GM19438 (cell line): ENCODE results near the gene COPS7B.
A peak's percentile ranks its signal among the peaks of the same experiment; 100 is the strongest.
"Not testable (repeated sequence)": the region's sequence is repeated elsewhere in the genome, so short reads cannot be mapped to it uniquely, and the experiment has no call there.

Source experiments
- ATAC-seq: cut with Tn5 transposase; IDR thresholded peaks from one replicate; pipeline ENCODE4 v1.9.1; 2021; ENCODE audit warnings: low read depth; ENCODE audit not compliant: unreplicated experiment

The COPS7B gene

GRCh38 chr2:231786177-231786916 lies at the start of gene COPS7B:
COPS7B (plus strand) TSS chr2:231786445; CDS start chr2:231788571, 2,126 bp downstream.
- ATAC-seq: peak; percentile 60

- ATAC-seq: no peak
These were observed 48.5 kb upstream of the COPS7B start for GRCh38 chr2:231737761-231738160.

- ATAC-seq: no peak
These were observed 42.7 kb upstream of the COPS7B start for GRCh38 chr2:231743376-231744116.

GRCh38 chr2:231745303-231746038 lies 40.8 kb upstream of the COPS7B start:
- ATAC-seq: no peak

GRCh38 chr2:231748153-231748896 lies 37.9 kb upstream of the COPS7B start:
- not testable (repeated sequence) for ATAC-seq

GRCh38 chr2:231749016-231749415 lies 37.2 kb upstream of the COPS7B start:
- ATAC-seq: not testable (repeated sequence)

- ATAC-seq: no peak
These were observed 35.0 kb upstream of the COPS7B start for GRCh38 chr2:231751042-231751815.

- no peak for ATAC-seq
These were observed 34.2 kb upstream of the COPS7B start for GRCh38 chr2:231752061-231752460.

- ATAC-seq: no peak
These were observed 24.5 kb upstream of the COPS7B start for GRCh38 chr2:231761735-231762134.

- ATAC-seq: no peak
These were observed 22.1 kb upstream of the COPS7B start for GRCh38 chr2:231764124-231764523.

- no peak for ATAC-seq
These were observed 21.5 kb upstream of the COPS7B start for GRCh38 chr2:231764760-231765159.

- ATAC-seq: no peak
These were observed 20.7 kb upstream of the COPS7B start for GRCh38 chr2:231765496-231765929.

GRCh38 chr2:231769170-231770136 lies 16.8 kb upstream of the COPS7B start:
- ATAC-seq: no peak

GRCh38 chr2:231780123-231780908 lies 5.9 kb upstream of the COPS7B start:
- peak; percentile 3 for ATAC-seq

- ATAC-seq: peak; percentile 90
These were observed 5.1 kb upstream of the COPS7B start, which contains the start of gene PDE6D for GRCh38 chr2:231780909-231781797. PDE6D (minus strand) TSS chr2:231781282; CDS start chr2:231781114, 168 bp downstream.

GRCh38 chr2:231781798-231782726 lies 4.2 kb upstream of the COPS7B start:
- ATAC-seq: no peak
